GM20000 (cell line): ENCODE results near the gene ETNPPL.
A peak's percentile ranks its signal among the peaks of the same experiment; 100 is the strongest.

ENCODE experiments used
- DNase-seq: peaks from one replicate; pipeline ENCODE4 v3.0.0; 2012; ENCODE audit warnings: low spot score
- CTCF ChIP-seq: IDR thresholded peaks from 2 replicates; pipeline ENCODE4 v1.5.1; 2012; ENCODE audit warnings: mild to moderate bottlenecking, control low read depth; ENCODE audit errors: extremely low read depth, missing control alignments

ETNPPL gene

GRCh38 chr4:108762559-108763225 is at the start of gene ETNPPL:
Gene ETNPPL (minus strand): TSS chr4:108763053. CDS start chr4:108762898, 155 bp downstream.
- peak; percentile 25 for DNase-seq
- no peak for TF ChIP-seq CTCF

- no peak for DNase-seq
- no peak for TF ChIP-seq CTCF
Measured at GRCh38 chr4:108811486-108811885, 48.6 kb upstream of the ETNPPL start.

GRCh38 chr4:108810087-108810486 is 47.2 kb upstream of the ETNPPL start:
- no peak for TF ChIP-seq CTCF

GRCh38 chr4:108804648-108805273 is 41.9 kb upstream of the ETNPPL start:
- TF ChIP-seq CTCF: no peak
- no peak for DNase-seq

More at GRCh38 chr4:108810087-108810486, 47.2 kb upstream of the ETNPPL start:
- no peak for DNase-seq

GRCh38 chr4:108799306-108799705 is 36.5 kb upstream of the ETNPPL start:
- TF ChIP-seq CTCF: no peak
- DNase-seq: no peak

- DNase-seq: no peak
- no peak for TF ChIP-seq CTCF
Measured at GRCh38 chr4:108796173-108796572, 33.3 kb upstream of the ETNPPL start.

GRCh38 chr4:108795733-108796132 is 32.9 kb upstream of the ETNPPL start:
- TF ChIP-seq CTCF: no peak
- DNase-seq: no peak
